ENCODE results near the gene SPI1.

DNA sequence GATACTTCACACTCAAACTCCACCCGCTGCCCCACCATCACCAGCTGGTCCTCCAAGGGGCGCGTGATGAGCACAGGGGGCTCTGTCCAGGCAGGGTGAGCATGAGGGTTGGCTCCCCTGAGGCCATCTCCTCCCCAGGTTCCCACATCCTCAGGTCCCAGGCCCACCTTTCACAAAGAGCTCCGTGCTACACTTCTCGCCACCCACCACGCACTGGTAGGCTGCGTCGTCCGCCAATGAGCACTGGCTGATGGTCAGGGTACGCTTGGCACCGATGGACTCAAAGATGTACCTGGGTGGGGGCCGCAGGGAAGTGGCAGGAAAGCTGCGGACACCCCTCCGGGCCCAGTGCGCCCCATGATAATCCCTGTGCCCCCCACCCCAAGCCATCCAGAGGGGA lies 35.5 kb downstream of the SPI1 start:
- TF ChIP-seq CTCF (IDR thresholded peaks at IDR 0.05; ENCODE audit: extremely low read depth in 1 of 2, insufficient read depth in 1 of 2, low read depth in 1 of 2, low read length in 2 of 2): no peak
- no peak for TF ChIP-seq POLR2AphosphoS5 (IDR thresholded peaks at IDR 0.05; ENCODE audit: insufficient read depth, low read depth, low read length)
